Esophagus (tissue), 2 donors: ENCODE data around the gene PKP3. TPM values are rescaled to one million over a fixed set of nuclear protein-coding genes. Genes with fewer than 3 reads are reported as not detected.
A peak's percentile ranks its signal among the peaks of the same experiment; 100 is the strongest.

Experiments used
- H3K27ac ChIP-seq, 2 donors: one replicate each; pipeline ENCODE4 v1.5.1; 2013; ENCODE audit warnings: low read depth in 2 of 2, mild to moderate bottlenecking in 2 of 2, inconsistent platforms in 1 of 2, low read length in 1 of 2, moderate library complexity in 1 of 2
- H3K27me3 ChIP-seq, 2 donors: one replicate each; pipeline ENCODE4 v1.6.1; 2013; ENCODE audit warnings: low read length in 2 of 2, control low read depth in 1 of 2, mild to moderate bottlenecking in 1 of 2; ENCODE audit not compliant: insufficient read depth in 2 of 2, control insufficient read depth in 1 of 2
- H3K36me3 ChIP-seq, 2 donors: one replicate each; pipeline ENCODE4 v1.6.1; 2013; ENCODE audit warnings: low read length in 1 of 2; ENCODE audit not compliant: control insufficient read depth in 2 of 2, insufficient read depth in 2 of 2
- H3K4me1 ChIP-seq, 2 donors: one replicate each; pipeline ENCODE4 v1.6.1; 2013; ENCODE audit warnings: low read length in 1 of 2; ENCODE audit not compliant: control insufficient read depth in 2 of 2, insufficient read depth in 2 of 2
- H3K4me3 ChIP-seq, 2 donors: one replicate each; pipeline ENCODE4 v1.5.1; 2013; ENCODE audit warnings: low read length in 2 of 2, mild to moderate bottlenecking in 2 of 2, low read depth in 1 of 2, moderate library complexity in 1 of 2
- H3K9me3 ChIP-seq, 2 donors: one replicate each; pipeline ENCODE4 v1.6.1; 2013; ENCODE audit warnings: mild to moderate bottlenecking in 2 of 2, low read depth in 1 of 2, low read length in 1 of 2, moderate library complexity in 1 of 2; ENCODE audit not compliant: control insufficient read depth in 2 of 2, insufficient read depth in 1 of 2
- WGBS, 2 donors: extraction: QIAGEN DNeasy Blood & Tissue Kit; methylation state at CpG; one replicate each; pipeline ENCODE4 v1.1.7; 2013; 5-methylcytosine and 5-hydroxymethylcytosine counted together
- polyA plus RNA-seq, 2 donors: library from polyadenylated mRNA; stranded (reverse); fragments of 200-250 nt; gene quantifications; one replicate each; pipeline ENCODE4 v1.2.3, GENCODE V29; 2013
- donor health status: healthy with polysubstance abuse.
- donor health status: Bipolar disorder and iron deficiency.

Gene PKP3
- polyA plus RNA-seq, 2 donors, result 332 to 353 TPM

DNA sequence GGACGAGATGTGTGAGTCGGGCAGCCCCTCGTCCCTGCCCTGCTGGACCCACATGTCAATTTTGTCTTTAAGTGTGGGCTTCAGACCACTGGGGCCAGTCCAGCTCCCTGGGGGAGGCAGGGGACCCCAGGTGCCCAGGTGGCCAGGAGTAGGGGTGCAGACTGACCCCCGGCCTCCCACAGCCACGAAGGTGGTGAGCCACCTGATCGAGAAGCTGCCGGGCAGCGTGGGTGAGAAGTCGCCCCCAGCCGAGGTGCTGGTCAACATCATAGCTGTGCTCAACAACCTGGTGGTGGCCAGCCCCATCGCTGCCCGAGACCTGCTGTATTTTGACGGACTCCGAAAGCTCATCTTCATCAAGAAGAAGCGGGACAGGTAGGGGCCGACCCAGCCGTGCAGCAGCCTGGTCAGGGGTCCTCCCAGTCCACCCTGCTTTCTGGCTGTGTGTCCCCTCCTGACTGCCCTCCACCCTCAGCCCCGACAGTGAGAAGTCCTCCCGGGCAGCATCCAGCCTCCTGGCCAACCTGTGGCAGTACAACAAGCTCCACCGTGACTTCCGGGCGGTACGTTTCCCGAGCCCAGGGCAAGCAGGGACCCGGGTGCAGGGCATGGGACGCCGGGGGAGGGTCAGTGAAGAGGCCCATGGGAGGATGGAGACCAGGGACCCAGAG is 9.9 kb downstream of the PKP3 start:
- WGBS, 2 donors, result 87 to 88% methylated on average over 27 of the region's 27 CpGs
- no peak overlapping the region for H3K4me3 ChIP-seq
- no peak overlapping the region for H3K27ac ChIP-seq
- H3K4me1 ChIP-seq, result peaks cover 0 to 17% of the 10 kb centered on the region in 2 donors
- no peaks in the 10 kb centered on the region for H3K27me3 ChIP-seq
- H3K9me3 ChIP-seq, result no peaks in the 10 kb centered on the region
- peaks cover 0 to 34% of the 10 kb centered on the region in 2 donors for H3K36me3 ChIP-seq

- WGBS, 2 donors, result 87 to 89% methylated on average over 14 of the region's 14 CpGs
- H3K27ac ChIP-seq, result peak overlapping the region in 1 of 2 donors; percentile 39
- H3K4me3 ChIP-seq, result no peak overlapping the region
- peaks cover 0 to 30% of the 10 kb centered on the region in 2 donors for H3K36me3 ChIP-seq
- H3K9me3 ChIP-seq, result no peaks in the 10 kb centered on the region
- peaks cover 0 to 17% of the 10 kb centered on the region in 2 donors for H3K4me1 ChIP-seq
- H3K27me3 ChIP-seq, result no peaks in the 10 kb centered on the region
These were observed 10.7 kb downstream of the PKP3 start for GRCh38 chr11:404551-405264.

GRCh38 chr11:405323-405953 is 11.4 kb downstream of the PKP3 start:
- Histone ChIP-seq H3K9me3 (no peaks in the 10 kb centered on the region), H3K4me3 (no peak overlapping the region), H3K27ac (peak overlapping the region; percentile 29 to 88), H3K4me1 (peaks cover 0 to 17% of the 10 kb centered on the region in 2 donors), H3K36me3 (peaks cover 0 to 22% of the 10 kb centered on the region in 2 donors), H3K27me3 (no peaks in the 10 kb centered on the region)
- 40 to 60% methylated on average over 17 of the region's 17 CpGs for WGBS, 2 donors

GRCh38 chr11:405954-406795 is 12.2 kb downstream of the PKP3 start:
- Histone ChIP-seq H3K9me3 (no peaks in the 10 kb centered on the region), H3K27me3 (no peaks in the 10 kb centered on the region), H3K4me1 (peaks cover 0 to 17% of the 10 kb centered on the region in 2 donors), H3K4me3 (peak overlapping the region; percentile 35 to 53), H3K27ac (peak overlapping the region; percentile 88 to 94), H3K36me3 (peaks cover 0 to 22% of the 10 kb centered on the region in 2 donors)
- WGBS, 2 donors, result 42 to 65% methylated on average over 47 of the region's 47 CpGs

- Histone ChIP-seq H3K36me3 (peaks cover 0 to 22% of the 10 kb centered on the region in 2 donors), H3K9me3 (no peaks in the 10 kb centered on the region), H3K27ac (peak overlapping the region; percentile 88 to 94), H3K4me3 (peak overlapping the region; percentile 35 to 53), H3K4me1 (peaks cover 0 to 17% of the 10 kb centered on the region in 2 donors), H3K27me3 (no peaks in the 10 kb centered on the region)
- 5 to 14% methylated on average over 46 to 90 of the region's 91 CpGs for WGBS, 2 donors
These were observed 13.0 kb downstream of the PKP3 start for GRCh38 chr11:406796-407650.

- Histone ChIP-seq H3K27ac (peak overlapping the region; percentile 35 to 82), H3K9me3 (no peaks in the 10 kb centered on the region), H3K27me3 (no peaks in the 10 kb centered on the region), H3K36me3 (peaks cover 0 to 22% of the 10 kb centered on the region in 2 donors), H3K4me1 (peaks cover 0 to 17% of the 10 kb centered on the region in 2 donors), H3K4me3 (no peak overlapping the region)
- 76 to 77% methylated on average over 28 of the region's 28 CpGs for WGBS, 2 donors
These were observed 13.7 kb downstream of the PKP3 start for GRCh38 chr11:407651-408123.

DNA sequence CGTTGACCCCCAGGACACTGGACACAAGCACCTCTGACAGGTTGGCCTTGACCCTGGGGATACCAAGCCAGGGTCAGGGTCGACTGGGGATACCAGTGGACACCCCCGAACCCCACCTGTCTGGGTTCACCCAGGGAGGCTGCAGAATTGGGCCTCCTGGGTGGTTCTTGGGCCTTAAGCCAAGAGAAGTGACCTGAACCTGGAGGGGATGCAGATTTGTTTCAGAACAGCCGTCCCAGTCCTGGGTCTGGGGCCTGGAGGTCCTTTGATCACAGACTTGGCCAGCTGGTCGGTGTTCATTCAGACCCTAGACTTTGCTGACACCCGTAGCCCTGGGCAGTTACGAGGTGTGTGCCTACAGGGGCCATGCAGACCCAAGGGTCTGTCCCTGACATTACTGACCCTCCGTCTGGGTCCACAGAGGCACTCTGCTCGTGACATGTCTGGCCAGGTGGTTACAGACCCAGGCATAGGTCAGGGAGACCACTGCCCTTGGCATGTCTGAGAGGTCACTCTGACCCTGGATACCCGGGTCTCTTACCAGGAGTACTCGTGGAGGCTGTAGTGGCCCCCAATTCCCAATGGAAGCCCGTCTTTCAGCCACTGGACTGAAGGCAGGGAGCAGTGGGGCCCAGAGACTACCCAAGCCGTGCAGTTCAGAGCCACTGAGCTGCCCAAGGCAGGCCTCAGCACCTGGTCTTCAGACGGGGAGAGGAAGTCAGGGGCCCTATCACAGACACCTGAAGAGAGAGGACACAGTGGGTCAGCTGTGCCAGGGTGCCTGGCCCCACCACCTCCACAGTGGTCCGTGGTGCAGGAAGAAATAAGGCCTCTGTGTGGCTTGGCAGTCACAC is 14.4 kb downstream of the PKP3 start:
- Histone ChIP-seq H3K27ac (no peak overlapping the region), H3K9me3 (no peaks in the 10 kb centered on the region), H3K27me3 (no peaks in the 10 kb centered on the region), H3K36me3 (peaks cover 0 to 19% of the 10 kb centered on the region in 2 donors), H3K4me1 (peaks cover 0 to 24% of the 10 kb centered on the region in 2 donors), H3K4me3 (no peak overlapping the region)
- 82 to 84% methylated on average over 15 of the region's 15 CpGs for WGBS, 2 donors

GRCh38 chr11:409008-409599 is 15.1 kb downstream of the PKP3 start:
- Histone ChIP-seq H3K9me3 (no peaks in the 10 kb centered on the region), H3K4me1 (peaks cover 0 to 27% of the 10 kb centered on the region in 2 donors), H3K27me3 (no peaks in the 10 kb centered on the region), H3K4me3 (no peak overlapping the region), H3K36me3 (peaks cover 0 to 12% of the 10 kb centered on the region in 2 donors), H3K27ac (no peak overlapping the region)
- 80 to 84% methylated on average over 7 of the region's 7 CpGs for WGBS, 2 donors
